ENCODE data around the gene TRABD2B.

The TRABD2B gene

DNA sequence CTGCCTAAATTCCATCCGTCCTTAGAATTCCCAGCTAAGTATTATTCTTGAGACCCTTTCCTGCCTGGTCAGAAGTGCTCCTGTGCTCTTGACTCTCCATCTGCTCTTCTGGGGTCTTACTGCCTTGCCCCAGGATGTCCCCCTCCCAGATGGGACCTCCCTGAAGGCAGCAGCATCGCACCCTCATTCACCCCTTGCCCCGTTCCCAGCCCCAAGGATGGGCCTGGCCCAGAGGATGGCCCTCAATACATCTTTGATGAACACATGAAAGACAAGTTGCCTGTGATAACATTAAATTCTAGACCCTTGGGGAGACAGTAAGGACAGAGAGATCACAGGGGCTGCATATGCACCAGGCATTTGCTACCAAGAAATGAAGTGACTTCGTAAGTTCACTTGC, 167.2 kb downstream of the TRABD2B start:
- no peak for DNase-seq (ENCODE audit: low read depth)
- no peak overlapping the region for H3K4me3 ChIP-seq (replicated peaks; ENCODE audit: low read depth, low read length)
- TF ChIP-seq CTCF (IDR thresholded peaks at IDR 0.05; ENCODE audit: low read length, missing control alignments): no peak

DNA sequence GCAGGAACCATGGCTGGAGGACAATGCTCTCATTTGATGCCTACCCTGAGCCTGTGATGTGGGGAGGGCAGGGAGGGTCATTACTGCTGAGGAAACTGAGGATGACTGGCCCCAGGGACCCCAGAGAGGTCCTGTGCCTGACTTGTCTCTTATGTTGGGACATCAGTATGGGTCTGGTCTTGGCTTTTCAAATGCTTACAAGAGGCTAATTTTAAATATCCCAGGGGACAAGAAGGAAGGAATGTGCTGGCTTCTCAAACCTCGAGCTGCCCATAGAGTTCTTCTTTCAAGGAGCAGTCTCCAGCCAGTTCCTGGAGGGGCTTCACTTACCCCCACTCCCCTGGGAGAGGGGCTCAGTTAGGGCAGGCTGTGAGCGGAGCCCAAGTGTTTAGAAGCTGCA, 168.2 kb downstream of the TRABD2B start:
- no peak for DNase-seq (ENCODE audit: low read depth)
- no peak overlapping the region for H3K4me3 ChIP-seq (replicated peaks; ENCODE audit: low read depth, low read length)
- no peak for TF ChIP-seq CTCF (IDR thresholded peaks at IDR 0.05; ENCODE audit: low read length, missing control alignments)

- no peak overlapping the region for H3K4me3 ChIP-seq (replicated peaks; ENCODE audit: low read depth, low read length)
- no peak for DNase-seq (ENCODE audit: low read depth)
- TF ChIP-seq CTCF (IDR thresholded peaks at IDR 0.05; ENCODE audit: low read length, missing control alignments): no peak
Observed at GRCh38 chr1:47827109-47827508, 170.1 kb downstream of the TRABD2B start.

DNA sequence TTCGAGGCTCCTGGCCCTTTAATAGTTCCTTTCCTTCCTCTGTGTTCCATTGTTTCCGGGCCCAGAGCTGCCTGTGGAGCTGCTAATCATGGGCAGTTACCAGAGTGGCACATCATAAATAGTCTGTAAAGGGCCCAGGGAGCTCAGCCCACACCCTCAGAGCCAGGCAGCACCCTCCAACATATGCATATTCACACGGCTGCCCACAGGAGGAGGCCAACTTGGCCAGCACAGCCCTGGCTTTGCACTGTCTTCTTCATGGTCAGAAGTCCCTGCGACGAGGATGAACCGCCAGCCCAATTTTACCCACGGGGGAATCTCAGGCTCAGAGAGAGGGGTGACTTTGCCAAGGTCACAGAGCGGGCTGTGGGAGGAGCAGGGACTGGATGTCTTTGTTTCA, 172.5 kb downstream of the TRABD2B start:
- TF ChIP-seq CTCF (IDR thresholded peaks at IDR 0.05; ENCODE audit: low read length, missing control alignments): no peak
- H3K4me3 ChIP-seq (replicated peaks; ENCODE audit: low read depth, low read length): no peak overlapping the region
- DNase-seq (ENCODE audit: low read depth): no peak

GRCh38 chr1:47824297-47824696, 172.9 kb downstream of the TRABD2B start:
- no peak for TF ChIP-seq CTCF (IDR thresholded peaks at IDR 0.05; ENCODE audit: low read length, missing control alignments)
- DNase-seq (ENCODE audit: low read depth): no peak
- no peak overlapping the region for H3K4me3 ChIP-seq (replicated peaks; ENCODE audit: low read depth, low read length)

DNA sequence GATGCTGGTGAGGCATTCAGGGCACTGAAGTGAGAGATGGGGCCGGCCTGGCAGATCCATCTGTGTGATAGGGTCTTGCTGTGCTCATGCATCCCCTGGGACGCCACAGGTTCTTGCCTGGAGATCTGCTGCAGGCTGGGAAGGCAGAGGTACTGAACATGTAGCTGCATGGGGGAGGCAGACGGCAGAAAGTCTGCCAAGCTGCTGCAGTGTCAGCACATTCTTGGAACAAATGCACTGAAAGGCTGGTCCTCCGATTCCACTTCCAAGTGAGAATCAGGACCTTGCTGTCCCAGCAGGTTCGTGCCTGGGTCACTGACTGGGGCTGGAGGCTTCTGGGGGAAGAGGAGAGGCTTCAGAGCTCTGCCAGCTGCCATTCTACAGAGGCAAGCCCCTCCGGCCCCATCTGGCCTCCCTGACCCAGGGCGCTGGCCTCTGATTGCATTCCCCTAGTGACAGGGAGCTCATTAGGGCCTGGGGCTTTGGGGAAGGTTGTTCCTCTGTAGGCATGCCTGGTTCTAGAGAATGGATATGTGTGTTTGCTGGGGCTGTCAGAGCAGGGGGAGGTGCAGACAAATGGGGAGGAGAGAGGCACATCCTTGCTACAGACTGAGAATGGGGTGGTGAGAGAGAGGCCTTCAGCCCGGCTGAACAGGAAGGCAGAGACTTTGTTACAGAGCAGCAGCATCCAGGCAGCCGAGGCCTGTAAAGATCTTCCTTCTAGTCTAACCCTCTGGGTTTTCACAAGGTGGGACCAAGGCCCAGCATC, 174.0 kb downstream of the TRABD2B start:
- no peak for TF ChIP-seq CTCF (IDR thresholded peaks at IDR 0.05; ENCODE audit: low read length, missing control alignments)
- no peak for DNase-seq (ENCODE audit: low read depth)
- H3K4me3 ChIP-seq (replicated peaks; ENCODE audit: low read depth, low read length): no peak overlapping the region

DNA sequence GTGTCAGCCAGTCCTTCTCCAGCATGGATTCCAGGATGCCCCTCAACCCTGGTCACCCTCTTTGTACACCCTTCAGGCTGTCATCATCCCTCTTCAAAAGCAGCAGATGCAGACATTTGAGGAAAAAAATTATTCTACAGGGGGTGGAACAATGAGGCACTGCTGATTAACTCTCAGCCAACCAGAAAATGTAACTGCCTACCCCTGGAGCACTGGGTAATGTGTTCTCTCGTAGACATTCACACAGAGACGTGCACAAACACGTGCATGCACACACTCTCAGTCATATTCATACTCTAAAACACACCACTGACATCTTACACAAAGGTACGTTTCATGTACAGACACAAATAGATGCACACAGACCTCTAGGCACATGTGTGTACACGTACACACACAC, 175.4 kb downstream of the TRABD2B start:
- no peak for TF ChIP-seq CTCF (IDR thresholded peaks at IDR 0.05; ENCODE audit: low read length, missing control alignments)
- no peak overlapping the region for H3K4me3 ChIP-seq (replicated peaks; ENCODE audit: low read depth, low read length)
- DNase-seq (ENCODE audit: low read depth): no peak

Data from fibroblast of pulmonary artery (primary cell).